Mesenchymal stem cell (in vitro differentiated cells and primary cell): ENCODE data around the gene SHTN1.

Experiments
- DNase-seq: peaks from one replicate; pipeline ENCODE4 v3.0.0-alpha.2; 2013
- H2AFZ ChIP-seq: one replicate; pipeline ENCODE4 v1.6.1; 2013; ENCODE audit warnings: low read depth, mild to moderate bottlenecking, control low read depth, inconsistent platforms, low read length, moderate library complexity
- H2AK5ac ChIP-seq: 2 replicates; pipeline ENCODE4 v1.6.1; 2013; ENCODE audit warnings: low read length, moderate library complexity, mild to moderate bottlenecking, inconsistent platforms; ENCODE audit not compliant: severe bottlenecking
- H2BK120ac ChIP-seq: one replicate; pipeline ENCODE4 v1.6.1; 2013; ENCODE audit warnings: low read depth, mild to moderate bottlenecking, inconsistent platforms, low read length, moderate library complexity
- H2BK12ac ChIP-seq, 2 experiments: one replicate each; pipeline ENCODE4 v1.6.1; 2013; ENCODE audit warnings: inconsistent platforms in 2 of 2, low read length in 2 of 2, mild to moderate bottlenecking in 2 of 2, moderate library complexity in 2 of 2, control low read depth in 1 of 2
- H2BK15ac ChIP-seq: one replicate; pipeline ENCODE4 v1.6.1; 2013; ENCODE audit warnings: mild to moderate bottlenecking, low read depth, inconsistent platforms; ENCODE audit not compliant: poor library complexity, severe bottlenecking
- H2BK5ac ChIP-seq: 2 replicates; pipeline ENCODE4 v1.6.1; 2013; ENCODE audit warnings: low read depth, mild to moderate bottlenecking, low read length, control low read depth, inconsistent platforms; ENCODE audit not compliant: poor library complexity, severe bottlenecking
- H3K14ac ChIP-seq, 2 experiments: one replicate each; pipeline ENCODE4 v1.6.1; 2013; ENCODE audit warnings: inconsistent platforms in 2 of 2, low read length in 2 of 2, control low read depth in 1 of 2, mild to moderate bottlenecking in 1 of 2, moderate library complexity in 1 of 2
- H3K18ac ChIP-seq, 2 experiments: one replicate each; pipeline ENCODE4 v1.6.1; 2013; ENCODE audit warnings: inconsistent platforms in 2 of 2, low read length in 2 of 2, control low read depth in 1 of 2, low read depth in 1 of 2, mild to moderate bottlenecking in 1 of 2
- H3K23ac ChIP-seq, 2 experiments: one replicate each; pipeline ENCODE4 v1.6.1; 2013; ENCODE audit warnings: inconsistent platforms in 2 of 2, low read length in 2 of 2, mild to moderate bottlenecking in 2 of 2, moderate library complexity in 2 of 2, control low read depth in 1 of 2
- H3K27ac ChIP-seq: 2 replicates; pipeline ENCODE4 v1.5.1; 2013; ENCODE audit warnings: mild to moderate bottlenecking, moderate library complexity, low read length, control low read depth, inconsistent platforms; ENCODE audit not compliant: poor library complexity, severe bottlenecking
- H3K27me3 ChIP-seq, 2 experiments: 2 replicates each; pipeline versions ENCODE4 v1.6.1 to v1.7.0; 2013; ENCODE audit warnings: low read length in 2 of 2, mild to moderate bottlenecking in 2 of 2, moderate library complexity in 2 of 2, control low read depth in 1 of 2, inconsistent platforms in 1 of 2; ENCODE audit not compliant: control insufficient read depth in 1 of 2, insufficient read depth in 1 of 2
- H3K36me3 ChIP-seq, 2 experiments: 2 replicates each; pipeline versions ENCODE4 v1.6.1 to v1.7.0; 2013; ENCODE audit warnings: low read length in 2 of 2, control low read depth in 1 of 2, inconsistent platforms in 1 of 2, low read depth in 1 of 2, mild to moderate bottlenecking in 1 of 2; ENCODE audit not compliant: insufficient read depth in 2 of 2, control insufficient read depth in 1 of 2
- H3K4ac ChIP-seq, 2 experiments: one replicate each; pipeline ENCODE4 v1.6.1; 2013; ENCODE audit warnings: inconsistent platforms in 2 of 2, low read length in 2 of 2, mild to moderate bottlenecking in 2 of 2, moderate library complexity in 2 of 2, control low read depth in 1 of 2, low read depth in 1 of 2
- H3K4me1 ChIP-seq: 2 replicates; pipeline ENCODE4 v1.6.1; 2013; ENCODE audit warnings: low read depth, low read length, control low read depth; ENCODE audit not compliant: control insufficient read depth, insufficient read depth
- H3K4me2 ChIP-seq: 2 replicates; pipeline ENCODE4 v1.6.1; 2013; ENCODE audit warnings: low read length, mild to moderate bottlenecking, inconsistent platforms; ENCODE audit not compliant: poor library complexity, severe bottlenecking
- H3K4me3 ChIP-seq, 2 experiments: 2 replicates each; pipeline versions ENCODE4 v1.5.1 to v1.7.0; 2013; ENCODE audit warnings: low read length in 2 of 2, mild to moderate bottlenecking in 2 of 2, control low read depth in 1 of 2, low read depth in 1 of 2; ENCODE audit not compliant: insufficient read depth in 1 of 2
- H3K79me1 ChIP-seq: replicated peaks from 2 replicates; pipeline ENCODE4 v1.6.1; 2013; ENCODE audit warnings: mild to moderate bottlenecking, control low read depth, low read length, inconsistent platforms; ENCODE audit not compliant: poor library complexity, severe bottlenecking
- H3K9ac ChIP-seq: 2 replicates; pipeline ENCODE4 v1.7.0; 2013; ENCODE audit warnings: mild to moderate bottlenecking, low read length, moderate library complexity
- H3K9me3 ChIP-seq: 2 replicates; pipeline ENCODE4 v1.7.0; 2013; ENCODE audit warnings: mild to moderate bottlenecking, low read length; ENCODE audit not compliant: control insufficient read depth
- H4K8ac ChIP-seq: one replicate; pipeline ENCODE4 v1.6.1; 2013; ENCODE audit warnings: inconsistent platforms, mild to moderate bottlenecking, low read length, moderate library complexity
- H4K91ac ChIP-seq: one replicate; pipeline ENCODE4 v1.6.1; 2013; ENCODE audit warnings: mild to moderate bottlenecking, low read length, inconsistent platforms
- WGBS: methylation state at CpG from one replicate; pipeline ENCODE4 v1.1.7; 2013; ENCODE audit warnings: mixed read lengths; 5-methylcytosine and 5-hydroxymethylcytosine counted together

The SHTN1 gene

DNA sequence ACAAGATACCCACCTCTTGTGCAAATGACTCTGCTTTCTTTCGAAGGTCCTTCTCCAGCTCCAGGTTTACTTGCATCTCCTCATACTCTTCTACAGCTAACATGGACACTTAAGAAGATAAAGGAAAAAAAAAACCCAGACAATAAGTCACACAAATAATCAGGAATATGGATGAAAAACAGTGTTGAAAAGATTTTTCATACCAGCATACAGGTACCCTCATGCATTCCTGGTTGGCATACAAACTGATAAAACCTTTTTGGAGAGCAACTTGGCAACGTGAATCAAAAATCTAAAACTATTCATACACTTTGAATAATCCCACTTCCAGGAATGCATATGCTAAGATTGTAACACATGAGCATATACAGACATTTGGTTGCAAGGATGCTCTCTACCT lies 60.1 kb downstream of the SHTN1 start:
- DNase-seq: no peak
- Histone ChIP-seq H2AFZ (no peak overlapping the region), H2BK5ac (no peak overlapping the region)

DNA sequence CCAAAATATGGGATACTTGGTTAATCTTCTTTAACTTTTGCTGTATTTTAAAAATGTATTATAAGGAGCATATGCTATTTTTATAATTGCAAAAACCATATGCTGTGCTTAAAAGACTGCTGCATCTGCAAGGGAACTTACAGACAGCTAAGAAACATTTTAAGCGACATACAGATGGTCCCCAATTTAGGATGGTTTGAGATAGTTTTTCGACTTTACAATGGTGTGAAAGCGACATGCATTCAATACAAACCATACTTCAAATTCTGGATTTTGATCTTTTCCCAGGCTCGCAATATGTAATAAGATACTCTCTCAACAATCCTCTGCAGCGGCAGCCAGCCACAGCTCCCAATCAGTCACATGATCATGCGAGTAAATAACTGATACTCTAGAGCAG lies 73.2 kb downstream of the SHTN1 start:
- Histone ChIP-seq H2BK120ac (no peak overlapping the region), H3K36me3 (peaks cover 0 to 7% of the 10 kb centered on the region in 2 experiments), H2AFZ (no peak overlapping the region), H3K18ac (no peak overlapping the region), H3K4me2 (no peak overlapping the region), H3K9me3 (no peaks in the 10 kb centered on the region), H2BK5ac (no peak overlapping the region), H3K9ac (no peak overlapping the region), H3K4me3 (no peak overlapping the region), H4K91ac (peak overlapping the region; percentile 50), H3K27me3 (no peaks in the 10 kb centered on the region), H3K4ac (no peak overlapping the region), H3K27ac (no peak overlapping the region), H3K4me1 (no peaks in the 10 kb centered on the region), H4K8ac (peak overlapping the region; percentile 37), H2BK15ac (no peak overlapping the region), H3K79me1 (no peaks in the 10 kb centered on the region), H2AK5ac (no peak overlapping the region), H3K14ac (no peak overlapping the region), H2BK12ac (no peak overlapping the region), H3K23ac (no peak overlapping the region)
- DNase-seq: no peak
- 97% methylated on average over 6 of the region's 6 CpGs for WGBS

More for the DNA sequence above, 60.1 kb downstream of the SHTN1 start:
- no peak overlapping the region for H3K18ac ChIP-seq
- 100% methylated on average over 2 of the region's 2 CpGs for WGBS
- no peaks in the 10 kb centered on the region for H3K9me3 ChIP-seq
- H2BK120ac ChIP-seq: no peak overlapping the region
- H3K27ac ChIP-seq: no peak overlapping the region
- no peak overlapping the region for H4K91ac ChIP-seq
- H3K79me1 ChIP-seq: no peaks in the 10 kb centered on the region
- H3K27me3 ChIP-seq: no peaks in the 10 kb centered on the region
- no peak overlapping the region for H4K8ac ChIP-seq
- no peak overlapping the region for H3K23ac ChIP-seq
- H3K14ac ChIP-seq: no peak overlapping the region
- no peak overlapping the region for H2BK12ac ChIP-seq
- no peaks in the 10 kb centered on the region for H3K4me1 ChIP-seq
- H3K4ac ChIP-seq: no peak overlapping the region
- no peak overlapping the region for H3K9ac ChIP-seq
- no peak overlapping the region for H3K4me3 ChIP-seq
- H2BK15ac ChIP-seq: no peak overlapping the region
- no peak overlapping the region for H2AK5ac ChIP-seq
- no peak overlapping the region for H3K4me2 ChIP-seq
- H3K36me3 ChIP-seq: no peaks in the 10 kb centered on the region

DNA sequence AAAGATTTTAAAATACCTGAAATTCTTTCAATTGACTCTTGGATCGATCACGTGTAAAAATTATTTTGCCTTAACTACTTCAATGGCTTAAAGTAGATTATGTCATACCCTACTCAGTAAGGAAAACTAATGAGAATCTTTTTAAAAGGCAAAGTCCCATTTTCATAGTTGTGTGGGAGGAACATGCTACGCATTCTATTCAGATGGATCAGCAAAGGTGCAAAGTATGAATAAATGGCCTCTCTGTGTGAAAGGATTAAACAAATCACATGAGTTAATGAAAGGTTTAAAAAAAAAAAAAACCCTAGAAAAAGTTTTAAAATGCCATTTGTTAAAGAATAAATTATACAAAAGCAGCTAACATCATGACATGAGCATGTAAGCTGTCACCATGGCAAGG lies 78.6 kb downstream of the SHTN1 start:
- Histone ChIP-seq H3K4ac (no peak overlapping the region), H3K4me3 (no peak overlapping the region), H3K27me3 (no peaks in the 10 kb centered on the region), H3K14ac (no peak overlapping the region), H3K9me3 (no peaks in the 10 kb centered on the region), H2AFZ (no peak overlapping the region), H3K79me1 (no peaks in the 10 kb centered on the region), H4K8ac (no peak overlapping the region), H2BK120ac (no peak overlapping the region), H2BK12ac (no peak overlapping the region), H2BK15ac (no peak overlapping the region), H3K4me1 (no peaks in the 10 kb centered on the region), H4K91ac (no peak overlapping the region), H3K9ac (no peak overlapping the region), H3K18ac (no peak overlapping the region), H3K4me2 (no peak overlapping the region), H3K27ac (no peak overlapping the region), H3K36me3 (peaks cover 0 to 6% of the 10 kb centered on the region in 2 experiments), H2BK5ac (no peak overlapping the region), H2AK5ac (no peak overlapping the region), H3K23ac (no peak overlapping the region)
- DNase-seq: no peak
- WGBS: 100% methylated on average over 1 of the region's 3 CpGs

DNA sequence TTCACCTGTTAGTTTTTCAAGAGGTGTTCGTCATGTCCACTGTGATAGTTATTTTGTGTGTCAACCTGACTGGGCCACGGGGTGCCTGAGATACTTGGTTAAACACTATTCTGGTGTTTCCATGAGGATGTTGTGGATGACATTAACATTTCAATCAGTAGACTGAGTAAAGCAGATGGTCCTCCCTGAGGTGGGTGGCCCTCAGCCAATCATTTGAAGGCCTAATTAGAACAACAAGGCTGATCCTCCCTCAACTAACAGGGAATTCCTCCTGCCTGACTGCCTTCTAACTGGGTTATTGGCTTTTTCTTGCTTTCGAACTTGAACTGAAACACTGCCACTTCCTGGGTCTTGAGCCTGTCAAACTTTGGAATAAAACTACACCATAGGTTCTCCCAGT lies 79.9 kb downstream of the SHTN1 start:
- Histone ChIP-seq H2AFZ (no peak overlapping the region), H3K4me2 (no peak overlapping the region), H3K9ac (no peak overlapping the region), H2AK5ac (no peak overlapping the region), H3K36me3 (peaks cover 0 to 6% of the 10 kb centered on the region in 2 experiments), H4K91ac (no peak overlapping the region), H3K4me1 (no peaks in the 10 kb centered on the region), H3K4me3 (no peak overlapping the region), H3K4ac (no peak overlapping the region), H2BK120ac (no peak overlapping the region), H3K79me1 (no peaks in the 10 kb centered on the region), H4K8ac (no peak overlapping the region), H3K18ac (no peak overlapping the region), H2BK5ac (no peak overlapping the region), H2BK12ac (no peak overlapping the region), H3K14ac (no peak overlapping the region), H2BK15ac (no peak overlapping the region), H3K27ac (no peak overlapping the region), H3K23ac (no peak overlapping the region), H3K27me3 (no peaks in the 10 kb centered on the region), H3K9me3 (no peaks in the 10 kb centered on the region)
- no peak for DNase-seq
- 97% methylated on average over 3 of the region's 3 CpGs for WGBS
